Measurements from ENCODE around the gene LGR6. TPM values are rescaled to one million over a fixed set of nuclear protein-coding genes. Genes with fewer than 3 reads are reported as not detected.
"Not testable (repeated sequence)": the region's sequence is repeated elsewhere in the genome, so short reads cannot be mapped to it uniquely, and the experiment has no call there.

LGR6 gene
- total RNA-seq, 1 donor from 2014 or later = 3.9 TPM

GRCh38 chr1:202156590-202156989 is 37.0 kb upstream of the LGR6 start:
- intact Hi-C loops (cut with DNase I) = no loop called here
- ATAC-seq (ENCODE audit: poor library complexity) = no peak
- no peak for DNase-seq

GRCh38 chr1:202157945-202158344 is 35.7 kb upstream of the LGR6 start:
- intact Hi-C loops (cut with DNase I) = no loop called here
- no peak for ATAC-seq (ENCODE audit: poor library complexity)

DNA sequence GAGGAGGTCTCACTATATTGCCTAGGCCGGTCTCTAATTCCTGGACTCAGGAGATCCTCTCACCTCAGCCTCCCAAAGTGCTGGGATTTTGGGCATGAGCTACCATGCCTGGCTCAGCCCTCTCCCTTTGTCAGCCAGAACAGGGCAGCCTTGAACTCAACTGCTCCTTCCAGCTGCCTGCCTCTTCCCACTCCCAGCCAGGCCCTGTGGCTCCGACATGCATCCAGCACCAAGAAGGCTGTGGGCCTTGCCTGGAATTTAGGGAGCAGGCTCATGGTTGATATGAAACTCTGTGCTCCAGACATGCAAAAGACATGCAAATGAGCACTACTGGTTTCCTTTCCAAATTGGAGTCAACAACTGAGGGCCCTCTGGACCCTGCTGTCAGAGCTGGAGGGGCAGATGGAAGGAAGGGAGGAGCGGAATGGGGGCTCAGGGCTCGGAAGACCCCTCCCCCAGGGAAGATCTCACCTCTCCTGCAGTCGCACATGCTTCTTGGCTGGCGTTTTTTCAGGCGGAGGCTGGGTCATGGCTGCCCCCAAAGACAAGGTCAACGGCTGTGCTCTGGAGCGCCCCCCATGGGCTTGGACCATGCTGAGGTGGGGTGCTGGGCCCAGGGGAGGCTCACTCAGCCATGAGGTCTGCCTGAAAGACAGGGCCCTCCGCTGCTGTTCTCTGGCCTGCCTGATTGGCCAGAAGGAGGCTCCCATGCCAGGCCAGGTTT is 34.6 kb upstream of the LGR6 start:
- DNase-seq (no peak), ATAC-seq (ENCODE audit: poor library complexity) (no peak)
- intact Hi-C loops (cut with DNase I) = no loop called here

More at GRCh38 chr1:202157945-202158344, 35.7 kb upstream of the LGR6 start:
- DNase-seq = no peak

GRCh38 chr1:202159534-202160371 is 33.8 kb upstream of the LGR6 start:
- ATAC-seq (ENCODE audit: poor library complexity) (no peak), DNase-seq (no peak)
- intact Hi-C loops (cut with DNase I) = no loop called here

DNA sequence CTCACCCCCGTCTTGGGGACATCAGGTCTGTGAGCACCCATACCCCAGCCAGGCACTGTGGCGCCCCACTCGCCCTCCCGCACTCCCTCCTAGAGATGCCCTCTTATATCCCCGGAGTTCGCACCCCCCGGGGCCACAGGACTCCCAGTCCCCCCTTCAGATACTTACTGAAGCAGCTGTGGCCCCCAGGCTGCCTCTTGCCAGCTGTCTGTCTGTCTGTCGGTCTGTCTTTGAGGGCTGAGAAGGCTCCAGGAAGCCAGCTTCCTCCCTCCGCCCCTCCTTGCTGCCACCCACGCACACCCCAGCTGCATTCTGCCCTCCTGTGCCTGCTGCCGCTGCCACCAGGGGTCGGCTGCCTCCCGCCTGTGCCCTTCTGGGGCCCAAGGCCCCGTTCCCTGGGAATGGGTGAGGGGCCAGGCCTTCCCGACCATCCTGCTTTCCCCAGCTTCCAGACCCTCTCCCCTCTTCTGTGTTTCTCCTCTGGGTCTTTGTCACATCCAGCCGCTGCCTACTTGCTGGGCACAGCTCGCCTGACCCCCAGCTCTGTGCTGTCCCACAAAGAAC is 33.1 kb upstream of the LGR6 start, which contains the start of gene PTPN7:
PTPN7 (minus strand) TSS at position 226 of the 564 bp plus-strand sequence. CDS start 1,200 bp downstream, outside the sequence.
- ATAC-seq (ENCODE audit: poor library complexity) (peak; percentile 51), DNase-seq (peak; percentile 60)
- intact Hi-C loops (cut with DNase I) = no loop called here

GRCh38 chr1:202161151-202162046 is 32.2 kb upstream of the LGR6 start:
- intact Hi-C loops (cut with DNase I) = no loop called here
- no peak for DNase-seq
- ATAC-seq (ENCODE audit: poor library complexity) = no peak

DNA sequence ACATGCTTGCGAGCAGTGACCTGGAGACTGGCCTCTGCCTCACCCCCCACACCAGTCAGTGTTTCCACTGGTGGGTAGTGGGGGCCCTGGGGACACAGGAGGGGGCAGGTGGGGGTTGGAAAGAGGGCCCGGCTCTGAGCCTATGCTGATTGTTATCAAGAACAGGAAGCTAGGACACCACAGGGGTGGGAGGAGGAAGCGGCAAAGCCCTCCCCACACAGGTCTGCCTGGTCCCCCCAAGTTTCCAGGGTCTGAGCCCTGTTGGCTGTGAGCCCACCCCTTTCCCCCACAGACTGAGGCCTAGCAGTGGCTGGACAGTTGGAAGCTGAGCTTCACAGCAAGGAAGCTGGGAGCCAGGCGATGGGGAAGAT is 31.6 kb upstream of the LGR6 start:
- DNase-seq = no peak
- no peak for ATAC-seq (ENCODE audit: poor library complexity)
- intact Hi-C loops (cut with DNase I) = no loop called here

- intact Hi-C loops (cut with DNase I) = no loop called here
- ATAC-seq (ENCODE audit: poor library complexity) = no peak
- DNase-seq = no peak
These were observed 30.9 kb upstream of the LGR6 start for GRCh38 chr1:202162418-202163280.

GRCh38 chr1:202163281-202164270 is 30.0 kb upstream of the LGR6 start:
- intact Hi-C loops (cut with DNase I) = no loop called here
- no peak for DNase-seq

DNA sequence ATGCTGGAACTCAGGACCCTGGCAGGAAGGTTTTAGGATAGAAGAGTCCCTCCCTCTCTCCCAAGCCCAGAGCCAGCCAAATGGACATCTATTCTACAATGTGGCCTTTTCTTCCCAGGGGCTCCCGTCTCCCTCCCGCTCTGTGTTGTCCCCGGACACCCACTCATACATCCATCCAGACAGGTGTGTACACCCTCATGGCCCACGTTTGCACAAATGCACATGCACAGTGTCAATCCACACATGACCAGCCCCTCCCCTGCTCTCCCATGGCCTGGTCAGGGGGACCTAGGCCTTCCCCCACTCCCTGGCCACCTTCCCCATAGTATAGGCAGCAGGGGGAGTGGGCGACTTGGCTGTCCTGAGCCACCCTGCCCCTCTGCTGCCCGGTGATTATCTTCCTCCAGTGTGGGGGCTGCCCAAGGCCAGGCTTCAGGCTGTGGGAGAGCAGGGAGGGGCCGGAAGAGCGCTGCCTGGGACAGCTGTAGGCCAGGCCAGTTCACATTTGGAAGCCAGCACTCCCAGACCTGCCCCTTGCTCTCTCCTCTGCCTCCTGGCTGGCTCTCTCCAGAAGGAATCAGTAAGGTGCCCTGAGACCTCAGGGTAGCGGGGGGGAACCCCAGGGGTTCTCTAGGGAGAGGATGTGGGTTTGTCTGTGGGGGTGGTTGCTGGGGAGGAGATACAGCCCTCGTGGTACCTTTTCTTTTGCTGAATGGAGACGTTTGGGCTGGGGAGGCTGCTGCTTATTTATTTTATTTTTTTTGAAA is 29.1 kb upstream of the LGR6 start:
- DNase-seq = no peak
- no peak for ATAC-seq (ENCODE audit: poor library complexity)

More at GRCh38 chr1:202163281-202164270, 30.0 kb upstream of the LGR6 start:
- no peak for ATAC-seq (ENCODE audit: poor library complexity)

DNA sequence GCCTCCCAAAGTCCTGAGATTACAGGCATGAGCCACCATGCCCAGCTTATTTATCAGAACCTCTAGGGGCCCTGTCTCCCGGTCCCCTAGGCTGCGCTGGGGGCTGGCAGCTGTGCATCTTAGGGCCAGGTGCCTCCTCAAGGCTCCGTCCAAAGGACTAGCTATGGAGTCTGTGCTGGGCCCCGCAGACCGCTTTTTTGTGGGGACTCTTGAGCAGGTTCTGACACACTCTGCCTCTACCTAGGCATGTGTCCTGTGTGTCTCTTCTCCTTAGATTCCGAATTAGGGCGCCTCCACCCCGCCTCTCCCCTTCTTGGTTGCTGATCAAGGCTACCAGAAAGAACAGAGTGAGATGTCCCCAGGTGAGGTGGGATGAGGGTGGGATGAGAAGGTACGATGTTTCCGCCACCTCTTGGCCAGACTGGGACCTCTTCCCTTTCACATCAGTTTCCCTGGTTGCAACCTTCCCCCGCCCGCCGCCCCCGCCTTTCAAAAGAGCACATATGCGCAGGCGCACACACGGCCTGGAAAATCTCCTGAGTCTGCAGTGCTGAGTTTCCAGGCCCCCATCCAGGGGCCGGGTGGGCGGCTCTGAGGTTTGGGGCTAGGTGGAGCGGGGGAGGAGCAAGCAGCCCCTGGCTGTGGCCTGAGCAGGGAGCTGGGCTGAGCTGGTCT is 28.2 kb upstream of the LGR6 start:
- intact Hi-C loops (cut with DNase I) = no loop called here
- ATAC-seq (ENCODE audit: poor library complexity) = no peak

More for the DNA sequence above, 29.1 kb upstream of the LGR6 start:
- intact Hi-C loops (cut with DNase I) = no loop called here

GRCh38 chr1:202165942-202166843 is 27.4 kb upstream of the LGR6 start:
- intact Hi-C loops (cut with DNase I) = no loop called here
- ATAC-seq (ENCODE audit: poor library complexity) (no peak), DNase-seq (no peak)

More for the DNA sequence above, 28.2 kb upstream of the LGR6 start:
- DNase-seq = no peak

DNA sequence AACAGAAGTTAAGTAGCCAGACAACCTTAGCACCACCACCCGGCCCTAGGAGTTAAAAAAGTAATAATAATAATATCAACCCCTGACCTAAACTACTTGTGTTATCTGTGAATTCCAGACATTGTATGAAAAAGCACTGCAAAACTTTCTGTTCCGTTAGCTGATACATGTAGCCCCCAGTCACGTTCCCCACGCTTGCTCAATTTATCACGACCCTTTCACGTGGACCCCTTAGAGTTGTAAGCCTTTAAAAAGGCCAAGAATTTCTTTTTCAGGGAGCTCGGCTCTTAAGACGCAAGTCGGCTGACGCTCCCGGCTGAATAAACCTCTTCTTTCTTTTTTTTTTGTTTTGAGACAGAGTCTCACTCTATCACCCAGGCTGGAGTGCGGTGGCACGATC is 26.5 kb upstream of the LGR6 start:
- ATAC-seq (ENCODE audit: poor library complexity); intact Hi-C loops (cut with DNase I); DNase-seq: not testable (repeated sequence)

- DNase-seq (no peak), ATAC-seq (ENCODE audit: poor library complexity) (no peak)
- intact Hi-C loops (cut with DNase I) = no loop called here
These were observed 25.7 kb upstream of the LGR6 start for GRCh38 chr1:202167708-202168415.

All from Right ventricle myocardium superior (tissue), 1 donor.